Hepatic stellate cell (primary cell): Measurements from ENCODE around the gene MGAT4C.

Experiments
- DNase-seq: peaks from one replicate; pipeline ENCODE4 v3.0.0; 2011; ENCODE audit warnings: low spot score

The MGAT4C gene

DNA sequence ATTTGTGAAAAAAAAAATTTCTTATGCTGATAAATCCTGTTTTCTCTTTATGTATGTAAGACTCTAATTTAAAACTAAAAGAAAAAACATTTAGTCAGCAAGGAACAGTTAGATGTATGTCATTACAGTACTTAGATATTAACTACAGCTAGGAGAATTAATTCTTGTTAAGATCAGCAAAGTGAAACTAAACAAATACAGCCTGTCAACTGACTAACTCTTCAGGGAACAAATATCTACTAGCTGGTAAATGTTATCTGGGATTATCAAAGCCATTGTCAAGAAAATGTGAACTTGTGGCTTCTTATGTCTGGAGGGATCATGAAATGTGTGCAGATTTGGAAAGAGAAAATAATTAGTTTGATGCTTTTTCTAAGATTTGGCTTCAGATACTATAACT lies 27.5 kb downstream of the MGAT4C start:
- DNase-seq: no peak

DNA sequence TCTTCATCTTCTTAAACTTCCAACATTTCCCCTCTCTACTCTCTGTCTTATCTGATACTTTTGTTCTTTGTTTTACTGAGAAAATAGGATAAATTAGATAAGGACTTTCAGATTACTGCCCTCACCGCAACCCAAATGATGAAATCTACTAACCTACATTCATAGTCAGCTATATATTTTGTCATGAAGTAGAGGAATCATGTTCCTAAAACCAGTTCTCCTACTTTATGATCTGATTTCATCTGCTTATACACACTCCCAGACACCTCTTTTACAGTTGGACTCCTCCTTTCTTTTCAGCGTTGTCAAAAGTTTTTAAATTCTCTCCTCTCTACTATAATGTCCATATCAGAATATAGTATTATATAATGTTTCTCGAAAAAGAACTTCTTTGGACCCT lies 29.7 kb downstream of the MGAT4C start:
- DNase-seq: no peak

DNA sequence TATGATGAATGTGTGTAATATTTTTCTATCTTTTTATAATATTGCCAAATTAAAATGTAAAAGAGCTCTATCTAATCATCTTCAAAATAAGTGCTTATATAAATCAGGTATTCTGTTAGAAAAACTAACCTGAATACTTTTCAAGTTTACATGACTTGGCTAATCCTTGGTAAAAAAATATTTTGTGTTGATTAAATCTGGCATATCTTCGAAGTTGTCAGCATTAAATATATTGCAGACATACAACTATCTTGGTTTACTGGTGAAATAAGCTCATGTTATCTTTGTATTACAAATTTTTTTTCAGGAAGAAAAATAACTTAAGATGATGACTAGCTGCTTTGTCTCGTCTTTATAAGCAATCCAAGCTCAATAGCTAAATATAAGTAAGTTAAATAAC lies 39.6 kb downstream of the MGAT4C start:
- DNase-seq: no peak

DNA sequence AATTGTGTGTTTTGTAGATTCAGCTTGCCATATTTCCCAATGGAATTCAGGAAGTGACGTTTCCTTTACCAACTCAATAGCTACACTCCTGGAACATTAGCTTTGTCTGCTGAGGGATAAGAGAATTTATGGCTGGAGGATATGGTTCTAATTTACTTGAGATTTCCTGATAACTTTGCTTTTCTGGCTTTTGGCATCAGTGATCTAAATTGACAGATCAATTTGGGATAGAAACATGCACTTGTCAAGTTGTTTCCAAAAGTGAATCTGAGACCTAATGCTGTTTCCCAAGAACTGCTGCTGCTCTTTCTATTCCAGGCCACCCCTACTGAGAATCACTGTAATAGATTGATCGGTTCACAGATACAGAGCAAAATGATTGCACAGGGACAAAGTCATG lies 43.2 kb downstream of the MGAT4C start:
- DNase-seq: no peak

DNA sequence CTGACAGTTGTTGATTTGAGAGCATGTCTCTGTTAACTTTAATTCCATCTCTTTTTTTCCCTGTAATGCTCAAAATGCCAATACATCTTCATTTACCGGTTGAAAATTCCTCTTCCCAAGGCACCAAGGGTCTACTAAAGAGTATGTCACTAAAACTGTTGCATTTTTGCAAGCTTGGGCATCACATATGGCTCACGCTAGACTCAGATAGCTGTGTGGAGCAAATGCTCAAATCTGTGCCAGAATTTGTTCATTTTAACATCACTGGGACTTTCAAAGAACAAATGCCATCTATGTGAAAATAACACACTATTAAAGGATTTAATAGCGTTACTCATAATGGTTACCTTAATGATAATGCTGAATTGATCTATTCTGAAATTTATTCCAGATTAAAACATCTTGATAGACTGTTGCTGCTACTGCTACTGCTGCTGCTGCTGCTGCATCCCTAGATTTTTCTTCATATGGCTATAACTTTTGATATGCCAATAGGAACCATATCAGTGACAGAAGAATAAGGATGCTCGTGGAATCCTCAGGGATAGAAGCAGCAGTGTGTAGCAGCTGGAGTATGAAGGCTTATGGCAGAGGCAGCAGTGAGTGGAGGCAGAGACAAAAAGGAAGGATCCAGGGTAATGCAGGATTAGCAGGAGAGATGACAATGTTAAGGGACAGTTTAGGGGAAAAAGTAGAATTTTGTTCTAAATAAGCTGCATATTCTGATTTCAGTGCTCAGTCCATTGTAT lies 57.3 kb downstream of the MGAT4C start:
- DNase-seq: no peak

DNA sequence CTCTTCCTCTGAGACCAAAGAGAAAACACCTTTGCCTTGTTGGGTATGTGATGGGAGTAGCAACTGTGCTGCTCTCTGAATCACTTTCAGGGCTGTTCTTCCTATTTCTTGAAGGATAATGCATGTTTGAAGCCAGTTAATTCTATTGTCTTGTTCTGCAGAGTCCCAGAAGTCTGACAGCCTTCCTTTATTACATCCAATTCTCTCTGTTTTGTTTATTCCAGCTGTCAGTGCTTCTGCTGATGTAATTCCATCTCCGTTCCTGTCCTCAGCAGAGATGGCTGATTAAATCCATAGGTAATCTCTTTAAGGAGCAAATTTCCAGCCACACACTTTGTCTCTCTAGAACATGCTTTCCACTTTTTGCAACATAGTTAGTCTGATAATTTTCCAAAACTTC lies 59.7 kb downstream of the MGAT4C start:
- no peak for DNase-seq

DNA sequence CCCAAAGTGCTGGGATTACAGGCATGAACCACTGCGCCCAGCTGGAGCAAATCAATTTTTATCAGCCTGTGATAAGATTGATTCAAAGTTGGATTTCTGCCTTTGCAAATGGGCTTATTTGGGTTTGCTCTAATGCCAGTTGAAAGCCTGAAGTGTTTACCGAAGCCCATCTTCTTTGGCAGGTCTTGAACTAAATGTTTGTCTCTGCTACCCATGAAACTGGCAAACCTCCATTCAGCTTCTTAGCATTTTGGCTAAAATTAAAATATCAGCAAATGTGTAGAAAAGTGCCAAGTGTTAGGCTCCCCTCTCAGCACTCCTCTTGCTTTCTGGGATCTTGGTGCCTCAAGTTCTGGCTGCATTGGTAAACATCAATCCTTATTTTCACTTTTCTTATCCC lies 61.5 kb downstream of the MGAT4C start:
- DNase-seq: no peak

DNA sequence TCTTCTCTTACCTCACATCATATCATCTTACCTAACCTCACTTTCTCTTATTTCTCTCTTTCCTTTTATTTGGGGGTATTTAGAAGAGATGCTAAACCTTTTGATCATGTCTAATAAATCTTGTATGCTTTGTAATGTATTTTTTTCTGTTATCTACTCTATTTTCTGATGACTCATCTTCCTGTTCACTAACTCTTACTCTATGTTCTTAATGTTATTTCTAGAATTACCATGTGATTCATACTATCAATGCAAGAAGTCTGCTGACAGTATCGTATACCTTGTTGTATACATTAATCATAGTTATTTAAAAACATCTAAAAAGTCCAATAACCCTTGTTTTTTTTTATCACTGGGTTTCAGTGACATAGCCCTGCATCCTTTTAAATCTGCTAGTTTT lies 62.3 kb downstream of the MGAT4C start:
- no peak for DNase-seq

DNA sequence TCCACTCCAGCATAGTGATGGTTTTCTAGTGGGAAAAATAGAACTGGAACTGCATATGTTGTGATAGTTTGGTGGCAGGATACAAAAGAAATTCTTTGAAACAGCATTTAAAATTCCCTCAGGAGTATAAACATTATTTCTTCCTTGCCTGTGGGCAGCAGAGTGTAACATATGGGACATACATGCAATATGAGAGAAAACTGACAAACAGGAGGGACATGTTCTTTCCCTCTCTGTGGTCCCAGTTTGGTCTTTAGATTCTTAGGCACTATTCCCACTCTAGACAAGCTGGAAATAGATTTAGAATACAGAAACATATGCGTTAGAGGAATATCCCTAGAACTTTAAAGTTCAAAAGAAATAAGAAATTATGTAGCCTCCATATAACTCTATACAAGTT lies 68.0 kb downstream of the MGAT4C start:
- DNase-seq: no peak

DNA sequence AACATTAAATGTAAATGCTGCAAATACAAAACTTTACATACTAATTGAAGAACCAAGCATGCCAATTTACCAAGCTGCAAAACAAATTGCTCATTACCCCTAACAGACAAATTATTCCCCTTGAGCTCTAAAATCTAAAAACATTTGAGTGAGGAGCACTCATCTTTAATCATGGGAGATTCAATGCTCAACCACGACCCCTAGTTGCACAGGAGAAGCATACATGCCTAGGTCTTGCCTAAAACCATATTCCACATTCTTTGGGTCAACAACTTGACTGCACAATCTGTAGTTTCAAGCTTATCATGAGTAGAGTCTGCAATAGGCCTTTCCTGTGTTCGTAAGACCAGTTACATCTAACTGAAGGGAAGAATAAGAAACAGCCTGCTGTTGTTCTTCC lies 69.7 kb downstream of the MGAT4C start:
- no peak for DNase-seq

DNA sequence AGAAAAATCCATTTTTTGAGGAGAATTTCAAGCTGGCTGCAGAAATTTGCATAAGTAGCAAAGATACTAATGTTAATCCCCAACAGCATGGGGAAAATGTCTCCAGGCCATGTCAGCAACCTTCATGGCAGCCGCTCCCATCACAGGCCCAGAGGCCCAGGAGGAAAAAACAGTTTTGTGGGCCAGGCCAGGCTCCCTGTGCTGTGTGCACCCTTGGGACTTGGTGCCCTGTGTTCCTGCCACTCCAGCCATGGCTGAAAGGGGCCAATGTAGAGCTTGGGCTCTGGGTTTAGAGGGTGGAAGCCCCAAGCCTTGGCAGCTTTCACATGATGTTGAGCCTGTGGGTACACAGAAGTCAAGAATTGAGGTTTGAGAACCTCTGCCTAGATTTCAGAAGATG lies 76.3 kb downstream of the MGAT4C start:
- no peak for DNase-seq

DNA sequence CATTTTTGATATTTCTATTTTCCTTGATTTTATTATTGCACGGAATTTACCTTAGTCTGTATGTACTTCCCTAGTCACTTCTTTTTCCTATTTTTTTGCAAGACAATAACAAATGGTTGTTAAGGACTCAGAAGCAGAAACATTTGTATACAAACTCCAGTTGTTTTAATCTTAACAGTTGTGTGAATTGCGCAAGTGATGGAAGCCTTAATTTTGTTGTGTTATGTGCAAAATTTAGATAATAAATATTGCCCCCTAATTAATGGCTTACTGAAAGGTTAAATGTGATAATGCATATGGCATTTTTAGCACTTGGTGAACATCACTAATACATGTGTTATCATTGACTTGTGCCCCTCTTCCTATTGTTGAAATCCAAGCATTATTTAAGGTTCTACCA lies 82.0 kb downstream of the MGAT4C start:
- no peak for DNase-seq

DNA sequence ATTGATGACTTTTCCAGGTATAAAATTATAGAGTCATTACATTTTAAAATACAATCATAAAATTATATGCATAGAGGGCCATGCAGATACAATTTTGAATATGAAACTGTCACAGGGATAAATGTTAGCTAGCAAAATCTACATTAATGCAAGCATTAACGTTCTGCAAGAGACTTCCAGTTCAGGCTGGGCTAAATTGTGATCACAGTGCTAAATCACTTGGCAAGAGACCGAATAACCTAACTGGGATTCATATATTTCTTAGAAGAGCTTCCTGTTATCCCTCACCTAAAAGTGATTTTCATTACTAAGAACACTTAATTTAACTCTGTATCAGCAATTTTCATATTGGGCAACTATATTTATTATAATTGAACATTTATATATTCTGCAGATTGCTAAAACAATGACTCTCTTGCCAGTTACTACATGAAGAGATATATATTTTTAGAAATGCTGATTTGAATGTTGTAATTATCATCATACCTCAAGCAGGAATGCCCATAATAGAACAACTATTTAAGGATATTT lies 83.2 kb downstream of the MGAT4C start:
- DNase-seq: no peak

DNA sequence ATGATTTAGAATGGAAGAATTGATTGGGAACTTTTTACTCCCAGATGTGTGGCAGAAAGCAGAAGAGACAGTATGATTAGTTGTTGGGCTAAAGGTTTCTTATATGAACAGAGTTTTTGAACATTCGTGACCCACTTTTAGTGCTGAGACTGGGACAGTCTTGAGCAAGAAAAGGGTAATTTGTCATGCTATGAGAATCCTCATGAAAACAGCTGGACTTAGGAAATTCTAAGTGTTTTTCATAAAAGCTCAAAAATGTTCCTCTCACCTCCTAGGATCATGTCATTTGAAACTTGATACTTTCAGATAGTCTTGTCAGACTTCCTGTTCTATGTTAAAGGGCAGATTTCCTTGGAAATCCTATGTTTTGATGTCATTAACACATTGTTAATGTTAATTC lies 86.1 kb downstream of the MGAT4C start:
- DNase-seq: no peak

DNA sequence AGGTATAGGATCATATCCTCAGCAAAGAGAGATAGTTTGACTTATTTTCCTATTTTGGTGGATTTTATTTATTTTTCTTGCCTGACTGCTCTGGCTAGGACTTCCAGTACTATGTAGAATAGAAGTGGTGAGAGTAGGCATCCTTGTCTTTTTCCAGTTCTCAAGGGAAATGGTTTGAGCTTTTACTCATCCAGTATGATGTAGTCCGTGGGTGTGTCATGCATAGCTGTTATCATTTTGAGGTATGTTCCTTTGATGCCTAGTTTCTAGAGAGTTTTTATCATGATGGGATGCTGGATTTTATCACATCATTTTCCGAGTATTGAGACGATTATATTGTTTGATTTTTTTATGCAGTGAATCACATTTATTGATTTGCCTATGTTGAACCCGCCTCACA lies 97.2 kb downstream of the MGAT4C start:
- DNase-seq: no peak

DNA sequence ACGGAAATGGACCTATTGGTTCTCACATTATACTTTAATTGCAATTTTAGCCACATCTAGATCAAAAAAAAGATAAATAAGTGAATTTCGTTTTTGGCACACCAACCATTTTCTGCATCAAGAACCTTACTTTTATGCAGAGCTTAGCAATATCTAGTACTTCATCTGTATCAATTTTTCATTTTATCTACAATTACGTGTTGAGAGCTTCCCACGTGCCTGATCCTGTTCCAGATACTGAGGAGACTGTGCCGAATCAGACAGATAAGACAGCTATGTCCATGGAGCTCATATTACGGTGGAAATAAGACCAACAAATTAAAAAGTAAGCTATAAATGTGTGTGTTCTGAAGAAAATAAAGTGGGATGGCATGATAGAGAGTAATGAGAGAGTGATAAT lies 101.6 kb downstream of the MGAT4C start:
- no peak for DNase-seq

DNA sequence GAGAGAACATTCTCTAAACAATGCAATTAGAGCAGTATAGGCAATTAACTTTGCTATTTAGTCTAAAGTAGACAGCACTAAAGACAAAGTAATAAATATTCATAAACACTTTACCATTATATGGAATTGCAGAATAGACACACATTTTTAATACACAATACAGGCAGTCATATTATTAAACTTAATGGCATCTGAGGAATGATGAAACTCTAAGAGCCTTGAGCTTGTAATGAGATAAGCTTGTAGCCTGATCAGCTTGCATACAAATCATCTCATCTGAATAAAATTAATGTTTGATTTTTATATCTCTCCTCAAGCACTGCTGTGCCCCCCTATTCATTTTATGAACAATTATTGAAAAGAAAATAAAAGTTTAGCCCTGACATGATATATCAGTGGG lies 107.6 kb downstream of the MGAT4C start:
- no peak for DNase-seq

DNA sequence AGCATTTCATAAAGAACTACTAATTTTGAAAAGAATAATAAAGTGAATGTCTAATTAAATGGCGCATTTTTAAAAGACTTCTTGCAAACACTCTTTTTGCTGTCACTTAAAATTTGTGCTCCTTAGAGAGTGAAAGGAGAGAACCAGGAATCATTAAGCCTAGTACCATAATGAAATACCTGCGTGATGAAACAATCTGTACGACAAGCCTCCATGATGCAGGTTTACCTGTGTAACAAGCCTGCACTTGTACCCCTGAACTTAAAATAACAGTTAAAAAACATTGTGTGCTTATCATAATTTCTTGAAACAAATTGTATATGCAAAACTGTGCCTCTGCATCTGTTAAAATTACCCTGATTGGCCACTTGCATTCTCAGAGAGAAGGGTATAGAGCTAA lies 108.1 kb downstream of the MGAT4C start:
- DNase-seq: no peak

DNA sequence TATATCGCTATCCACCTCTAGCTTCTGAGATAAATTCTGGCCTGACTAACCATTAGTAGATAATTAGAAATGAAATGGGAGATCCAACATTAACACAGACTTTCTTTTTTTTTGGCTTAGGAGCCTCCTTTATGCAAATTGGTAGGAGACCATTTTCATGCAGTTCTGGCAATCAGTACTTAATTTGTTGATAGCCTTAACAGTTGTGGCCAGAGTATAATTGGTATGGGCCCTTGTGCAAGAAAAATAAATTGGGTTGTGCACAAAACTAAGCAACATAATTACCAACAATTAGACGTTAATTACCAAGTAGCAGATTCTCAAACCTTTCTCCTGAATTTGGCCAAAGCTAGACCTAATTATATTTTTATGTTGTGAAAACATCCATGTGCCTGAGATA lies 111.0 kb downstream of the MGAT4C start:
- no peak for DNase-seq

DNA sequence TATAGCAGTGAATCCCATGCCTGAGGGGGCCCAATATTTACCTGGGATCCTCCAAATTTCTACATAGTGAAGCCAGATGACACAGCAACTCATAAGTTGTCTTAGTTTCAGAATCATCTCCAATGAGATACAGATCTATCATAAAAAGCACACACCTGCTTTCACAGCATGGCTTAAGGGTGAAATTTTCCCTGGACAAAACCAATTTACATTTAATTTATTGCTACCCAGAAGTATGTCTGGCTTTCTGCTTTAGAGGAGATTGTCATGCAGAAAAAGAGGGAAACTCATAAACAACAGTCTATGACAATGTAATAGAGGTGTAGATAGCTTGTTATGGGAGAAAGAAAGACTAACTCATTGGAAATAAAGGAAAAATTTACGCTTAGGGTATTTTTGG lies 113.0 kb downstream of the MGAT4C start:
- no peak for DNase-seq

DNA sequence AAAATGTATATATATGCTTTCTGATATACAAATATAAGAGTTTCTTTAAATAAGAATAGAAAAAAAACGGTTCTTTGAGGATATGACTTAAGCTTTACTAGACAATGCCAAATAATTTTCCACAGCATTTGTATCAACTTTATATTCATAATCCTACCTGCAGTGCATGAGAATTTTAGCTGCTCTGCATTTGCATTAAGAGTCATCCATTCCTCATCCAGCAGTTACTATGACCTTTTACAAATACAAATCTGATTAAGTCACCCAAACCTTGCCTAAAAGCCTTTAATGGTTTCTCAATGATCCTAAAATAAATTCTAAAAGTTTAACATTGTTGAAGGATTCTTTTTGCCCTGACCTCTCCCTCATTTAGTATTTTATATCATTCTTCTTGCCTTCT lies 116.5 kb downstream of the MGAT4C start:
- DNase-seq: no peak

DNA sequence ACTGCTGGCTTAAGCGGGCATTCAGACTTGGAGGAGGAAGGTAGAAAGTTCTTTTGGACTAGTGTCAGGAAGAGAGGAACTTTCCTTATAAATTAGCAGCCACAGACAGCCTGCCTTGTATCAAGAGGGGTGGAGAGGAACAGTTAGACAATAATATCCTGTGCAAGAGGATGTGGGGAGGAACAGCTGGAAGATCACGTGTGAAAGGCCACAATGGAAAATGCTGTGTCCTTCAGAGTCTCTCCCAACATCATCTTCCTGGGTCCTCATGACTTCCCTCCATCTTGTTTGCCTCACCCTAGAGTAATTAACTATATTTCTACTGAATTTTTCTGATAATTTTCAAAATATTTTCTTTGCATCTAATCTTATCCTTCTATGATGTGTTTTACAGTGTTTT lies 117.4 kb downstream of the MGAT4C start:
- no peak for DNase-seq

DNA sequence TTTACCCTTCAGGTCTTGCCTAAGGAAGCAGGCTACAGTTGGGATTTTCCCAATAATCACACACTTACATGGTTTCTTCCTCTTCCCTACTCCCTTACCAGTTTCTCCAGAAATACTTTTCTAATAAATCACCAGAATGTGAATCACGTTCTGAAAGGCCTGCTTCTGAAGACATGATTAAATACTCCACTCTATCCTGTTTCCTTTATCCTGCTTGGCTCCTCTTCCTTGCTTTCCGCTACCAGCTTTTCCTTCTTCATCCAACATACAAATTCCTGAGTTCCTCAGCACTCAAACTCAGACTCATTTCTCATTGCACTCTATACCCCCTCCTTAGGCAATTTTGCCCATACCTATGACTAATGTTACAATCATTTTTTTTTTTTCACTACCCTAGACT lies 118.3 kb downstream of the MGAT4C start:
- DNase-seq: no peak

DNA sequence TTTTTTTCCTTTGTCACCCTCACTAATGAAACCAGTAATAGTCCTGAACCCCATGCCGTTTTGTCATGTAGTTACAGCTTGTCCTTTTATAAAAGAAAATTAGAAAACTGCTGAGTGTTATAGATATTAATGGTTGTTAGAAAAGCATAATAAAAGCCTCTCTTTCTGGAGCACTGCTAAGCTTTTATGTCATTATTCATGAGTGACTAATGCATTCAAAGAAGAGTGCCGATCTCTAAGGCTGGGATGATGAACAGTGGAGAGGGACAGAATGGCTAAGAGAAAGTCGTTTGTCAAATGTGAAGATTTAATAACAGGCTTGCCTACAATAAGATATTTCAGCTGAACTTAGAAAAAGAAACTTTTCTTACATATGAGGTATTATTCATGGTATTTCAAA lies 121.6 kb downstream of the MGAT4C start:
- DNase-seq: no peak
